Measurements from ENCODE around the gene PKD2.
A peak's percentile ranks its signal among the peaks of the same experiment; 100 is the strongest.

The PKD2 gene

GRCh38 chr4:88027611-88028608 is 20.5 kb downstream of the PKD2 start:
- no peak for DNase-seq

GRCh38 chr4:88028946-88029345 is 21.5 kb downstream of the PKD2 start:
- DNase-seq: no peak

- DNase-seq: no peak
These were observed 22.1 kb downstream of the PKD2 start for GRCh38 chr4:88029556-88029955.

GRCh38 chr4:88030565-88031310 is 23.3 kb downstream of the PKD2 start:
- no peak for DNase-seq

GRCh38 chr4:88033309-88033708 is 25.9 kb downstream of the PKD2 start:
- peak in 1 of 2 donors; percentile 30 for DNase-seq

GRCh38 chr4:88035292-88035691 is 27.9 kb downstream of the PKD2 start:
- no peak for DNase-seq

GRCh38 chr4:88037447-88037846 is 30.0 kb downstream of the PKD2 start:
- DNase-seq: no peak

GRCh38 chr4:88037936-88038335 is 30.5 kb downstream of the PKD2 start:
- no peak for DNase-seq

- no peak for DNase-seq
These were observed 33.3 kb downstream of the PKD2 start for GRCh38 chr4:88040707-88041106.

GRCh38 chr4:88041626-88042025 is 34.2 kb downstream of the PKD2 start:
- no peak for DNase-seq

- no peak for DNase-seq
These were observed 35.6 kb downstream of the PKD2 start for GRCh38 chr4:88043001-88043400.

GRCh38 chr4:88043586-88044340 is 36.3 kb downstream of the PKD2 start:
- DNase-seq: no peak

- no peak for DNase-seq
These were observed 37.6 kb downstream of the PKD2 start for GRCh38 chr4:88045021-88045420.

GRCh38 chr4:88054229-88054628 is 46.8 kb downstream of the PKD2 start:
- DNase-seq: no peak

- no peak for DNase-seq
These were observed 47.5 kb downstream of the PKD2 start for GRCh38 chr4:88054901-88055300.

GRCh38 chr4:88058295-88058694 is 50.9 kb downstream of the PKD2 start:
- DNase-seq: no peak

- DNase-seq: no peak
These were observed 52.3 kb downstream of the PKD2 start for GRCh38 chr4:88059766-88060165.

- no peak for DNase-seq
These were observed 53.0 kb downstream of the PKD2 start for GRCh38 chr4:88060431-88060830.

GRCh38 chr4:88062311-88062710 is 54.9 kb downstream of the PKD2 start:
- no peak for DNase-seq

GRCh38 chr4:88062843-88063242 is 55.4 kb downstream of the PKD2 start:
- no peak for DNase-seq

GRCh38 chr4:88063634-88064296 is 56.3 kb downstream of the PKD2 start:
- DNase-seq: no peak

GRCh38 chr4:88064410-88064809 is 57.0 kb downstream of the PKD2 start:
- DNase-seq: no peak

- no peak for DNase-seq
These were observed 62.6 kb downstream of the PKD2 start for GRCh38 chr4:88070031-88070430.
